H1 (cell line): ENCODE measurements around the gene VSIG10L. TPM values are rescaled to one million over a fixed set of nuclear protein-coding genes. Genes with fewer than 3 reads are reported as not detected.
A peak's percentile ranks its signal among the peaks of the same experiment; 100 is the strongest.

ENCODE experiments used
- CTCF ChIA-PET: fragments of 300-600 bp; sonication (Branson Sonifier 250); formaldehyde crosslinking; loops from one replicate; lab custom pipeline; 2021; ENCODE audit not compliant: partially characterized antibody; lab: Charles Lee
- POLR2A ChIA-PET: fragments of 300-600 bp; sonication (Branson Sonifier 250); formaldehyde crosslinking; loops from one replicate; lab custom pipeline; 2021; ENCODE audit warnings: inconsistent platforms; ENCODE audit not compliant: partially characterized antibody; lab: Charles Lee
- DNase-seq, 2 experiments: peaks; one replicate each; pipeline versions ENCODE4 v3.0.0 to v3.0.0-alpha.2; 2010 to 2022; ENCODE audit warnings: low spot score in 2 of 2, low read depth in 1 of 2, mixed read lengths in 1 of 2
- FAIRE-seq: peaks from 2 replicates; lab custom pipeline; 2011; peaks lifted over from hg19 to GRCh38; lab: Jason Lieb, UNC
- H2AFZ ChIP-seq: 2 replicates; pipeline ENCODE4 v1.8.1; 2012; ENCODE audit warnings: low read length, inconsistent platforms
- H2AK5ac ChIP-seq: 2 replicates; pipeline ENCODE4 v1.6.1; 2013; ENCODE audit warnings: low read depth, low read length
- H2BK120ac ChIP-seq: replicated peaks from 2 replicates; pipeline ENCODE3; 2013; ENCODE audit warnings: low read depth, low read length, inconsistent platforms
- H2BK12ac ChIP-seq: 2 replicates; pipeline ENCODE4 v1.6.1; 2013; ENCODE audit warnings: low read depth, low read length
- H2BK15ac ChIP-seq: 2 replicates; pipeline ENCODE4 v1.6.1; 2013; ENCODE audit warnings: low read length
- H2BK20ac ChIP-seq: 2 replicates; pipeline ENCODE4 v1.6.1; 2013; ENCODE audit warnings: low read length
- H2BK5ac ChIP-seq: 2 replicates; pipeline ENCODE4 v1.6.1; 2013; ENCODE audit warnings: low read depth, low read length
- H3K14ac ChIP-seq: 2 replicates; pipeline ENCODE4 v1.6.1; 2013; ENCODE audit warnings: inconsistent platforms; ENCODE audit not compliant: insufficient read length
- H3K18ac ChIP-seq: 2 replicates; pipeline ENCODE4 v1.6.1; 2013; ENCODE audit warnings: low read length; ENCODE audit errors: extremely low read depth
- H3K23ac ChIP-seq: 2 replicates; pipeline ENCODE4 v1.6.1; 2013; ENCODE audit warnings: inconsistent platforms; ENCODE audit not compliant: insufficient read length
- H3K23me2 ChIP-seq: 2 replicates; pipeline ENCODE4 v1.6.1; 2013; ENCODE audit warnings: low read depth, low read length
- H3K27ac ChIP-seq: 2 replicates; pipeline ENCODE4 v1.6.1; 2011; ENCODE audit warnings: low read depth, low read length, inconsistent platforms
- H3K27me3 ChIP-seq, 4 experiments: replicated peaks in 1 of 4; 1 replicate in 1 of 4; 2 replicates in 3 of 4; pipeline versions ENCODE4 v1.6.1 to v1.8.1; 2011 to 2013; ENCODE audit warnings: low read length in 3 of 4, mild to moderate bottlenecking in 3 of 4, inconsistent platforms in 2 of 4, mixed read lengths in 2 of 4, moderate library complexity in 1 of 4; ENCODE audit not compliant: control insufficient read depth in 3 of 4, insufficient read depth in 3 of 4; ENCODE audit errors: extremely low read depth in 1 of 4
- H3K36me3 ChIP-seq, 4 experiments: 2 replicates each; pipeline versions ENCODE4 v1.6.1 to v1.8.1; 2011 to 2013; ENCODE audit warnings: mild to moderate bottlenecking in 4 of 4, low read length in 3 of 4, moderate library complexity in 2 of 4, control low read depth in 1 of 4, inconsistent platforms in 1 of 4; ENCODE audit not compliant: insufficient read depth in 4 of 4, control insufficient read depth in 2 of 4
- H3K4ac ChIP-seq: replicated peaks from 2 replicates; pipeline ENCODE3; 2013; ENCODE audit warnings: low read length, low read depth, mixed read lengths, inconsistent platforms; ENCODE audit not compliant: insufficient read length
- H3K4me1 ChIP-seq, 4 experiments: replicated peaks in 1 of 4; 1 replicate in 1 of 4; 2 replicates in 3 of 4; pipeline versions ENCODE4 v1.6.1 to v1.8.1; 2011 to 2013; ENCODE audit warnings: low read length in 3 of 4, inconsistent platforms in 2 of 4, mixed read lengths in 1 of 4; ENCODE audit not compliant: insufficient read depth in 4 of 4, control insufficient read depth in 3 of 4
- H3K4me2 ChIP-seq, 2 experiments: 2 replicates each; pipeline versions ENCODE4 v1.6.1 to v1.8.1; 2011 to 2013; ENCODE audit warnings: low read depth in 2 of 2, low read length in 2 of 2, control low read depth in 1 of 2, inconsistent platforms in 1 of 2, mild to moderate bottlenecking in 1 of 2; ENCODE audit not compliant: insufficient read depth in 1 of 2
- H3K4me3 ChIP-seq, 4 experiments: fragments of 200-600, 300-600 bp in 1 of 4; sonication (generic), shearing (Covaris generic), sonication (Bioruptor Twin) in 1 of 4; 2 replicates each; pipeline versions ENCODE4 v1.5.1 to v1.8.1; 2011 to 2016; ENCODE audit warnings: low read length in 4 of 4, low read depth in 3 of 4, control low read depth in 2 of 4, inconsistent platforms in 2 of 4, mild to moderate bottlenecking in 2 of 4, mixed read lengths in 1 of 4, moderate library complexity in 1 of 4; ENCODE audit not compliant: insufficient read depth in 2 of 4; ENCODE audit errors: extremely low read depth in 1 of 4
- H3K56ac ChIP-seq: replicated peaks from 2 replicates; pipeline ENCODE3; 2013; ENCODE audit warnings: low read depth, mild to moderate bottlenecking, mixed read lengths, low read length, inconsistent platforms; ENCODE audit not compliant: insufficient read length
- H3K79me1 ChIP-seq: 2 replicates; pipeline ENCODE4 v1.6.1; 2013; ENCODE audit warnings: low read depth, low read length, control low read depth
- H3K79me2 ChIP-seq, 2 experiments: 2 replicates each; pipeline versions ENCODE4 v1.6.1 to v1.8.1; 2012 to 2013; ENCODE audit warnings: low read length in 2 of 2, mild to moderate bottlenecking in 2 of 2, inconsistent platforms in 1 of 2; ENCODE audit not compliant: insufficient read depth in 2 of 2, control insufficient read depth in 1 of 2
- H3K9ac ChIP-seq, 4 experiments: replicated peaks in 1 of 4; 1 replicate in 1 of 4; 2 replicates in 3 of 4; pipeline versions ENCODE4 v1.6.1 to v1.8.1; 2011 to 2013; ENCODE audit warnings: low read depth in 3 of 4, low read length in 3 of 4, control low read depth in 2 of 4, mild to moderate bottlenecking in 2 of 4, moderate library complexity in 2 of 4, inconsistent platforms in 1 of 4; ENCODE audit errors: extremely low read depth in 1 of 4
- H3K9me3 ChIP-seq, 2 experiments: 2 replicates each; pipeline versions ENCODE4 v1.6.1 to v1.8.1; 2012 to 2013; ENCODE audit warnings: mild to moderate bottlenecking in 2 of 2, moderate library complexity in 2 of 2, control low read depth in 1 of 2, inconsistent platforms in 1 of 2, low read depth in 1 of 2, low read length in 1 of 2, mixed read lengths in 1 of 2; ENCODE audit not compliant: insufficient read depth in 2 of 2
- H4K20me1 ChIP-seq, 2 experiments: replicated peaks in 1 of 2; 2 replicates each; pipeline versions ENCODE3 to v1.8.1; 2011 to 2013; ENCODE audit warnings: inconsistent platforms in 2 of 2, low read length in 2 of 2, mild to moderate bottlenecking in 1 of 2; ENCODE audit not compliant: insufficient read depth in 2 of 2, control insufficient read depth in 1 of 2
- H4K5ac ChIP-seq: 2 replicates; pipeline ENCODE4 v1.6.1; 2013; ENCODE audit warnings: low read length, low read depth, mixed read lengths, inconsistent platforms; ENCODE audit not compliant: insufficient read length
- H4K8ac ChIP-seq: 2 replicates; pipeline ENCODE4 v1.8.0; 2013; ENCODE audit warnings: mild to moderate bottlenecking, moderate library complexity, low read length, inconsistent platforms; ENCODE audit not compliant: insufficient read depth; ENCODE audit errors: extremely low read depth
- H4K91ac ChIP-seq: replicated peaks from 2 replicates; pipeline ENCODE3; 2013; ENCODE audit warnings: low read length, mixed read lengths, inconsistent platforms; ENCODE audit not compliant: insufficient read length
- BACH1 ChIP-seq: IDR thresholded peaks from 2 replicates; pipeline ENCODE4 v1.6.1; 2012; ENCODE audit warnings: low read length, improper control_type of control experiment
- EP300 ChIP-seq, 2 experiments: IDR thresholded peaks; 1 replicate in 1 of 2; 2 replicates in 1 of 2; pipeline ENCODE4 v1.6.1; 2011 to 2012; ENCODE audit warnings: low read depth in 2 of 2, low read length in 2 of 2, mild to moderate bottlenecking in 2 of 2, borderline replicate concordance in 1 of 2, inconsistent platforms in 1 of 2, moderate library complexity in 1 of 2
- FOSL1 ChIP-seq: IDR thresholded peaks from 2 replicates; pipeline ENCODE4 v1.6.1; 2011; ENCODE audit warnings: mild to moderate bottlenecking, low read depth, low read length, moderate library complexity; ENCODE audit not compliant: insufficient read depth
- GABPA ChIP-seq: IDR thresholded peaks from 2 replicates; pipeline ENCODE4 v1.6.1; 2011; ENCODE audit warnings: mild to moderate bottlenecking, low read length, moderate library complexity, borderline replicate concordance; ENCODE audit not compliant: insufficient read depth
- GTF2F1 ChIP-seq: IDR thresholded peaks from 2 replicates; pipeline ENCODE4 v1.6.1; 2012; ENCODE audit warnings: low read depth, low read length, improper control_type of control experiment, borderline replicate concordance
- NANOG ChIP-seq: IDR thresholded peaks from 2 replicates; pipeline ENCODE4 v1.6.1; 2011; ENCODE audit warnings: low read length, low read depth, mild to moderate bottlenecking, inconsistent platforms; ENCODE audit not compliant: insufficient read depth, poor library complexity, severe bottlenecking
- POLR2AphosphoS5 ChIP-seq: IDR thresholded peaks from 2 replicates; pipeline ENCODE4 v1.6.1; 2011; ENCODE audit warnings: low read depth, low read length
- SIN3A ChIP-seq, 2 experiments: IDR thresholded peaks in 1 of 2; conservative IDR thresholded peaks in 1 of 2; 2 replicates each; pipeline ENCODE4 v1.6.1; 2011 to 2012; ENCODE audit warnings: low read length in 2 of 2, improper control_type of control experiment in 1 of 2, low read depth in 1 of 2, mild to moderate bottlenecking in 1 of 2
- ZNF274 ChIP-seq: IDR thresholded peaks from 2 replicates; pipeline ENCODE4 v1.7.0; 2012; ENCODE audit warnings: low read length, borderline replicate concordance; ENCODE audit errors: extremely low read depth
- WGBS, 2 experiments: shearing (Covaris generic) in 1 of 2; methylation state at CpG; one replicate each; pipeline versions ENCODE4 v1.1.6 to v1.1.7; 2013 to 2015; ENCODE audit warnings: low lambda C conversion rate in 2 of 2, mixed read lengths in 2 of 2, inconsistent platforms in 1 of 2, low coverage in 1 of 2, missing lambda C conversion rate in 1 of 2; ENCODE audit not compliant: insufficient replicate concordance in 2 of 2, insufficient coverage in 1 of 2, insufficient read length in 1 of 2; ENCODE audit errors: extremely low coverage in 1 of 2, missing lambda C conversion rate in 1 of 2; 5-methylcytosine and 5-hydroxymethylcytosine counted together
- polyA plus RNA-seq, 7 experiments: library from polyadenylated mRNA; depleted of rRNA in 3 of 7; stranded (reverse) in 5 of 7; unstranded in 2 of 7; fragments of >200 nt in 5 of 7; fragments of 200-250 nt in 2 of 7; gene quantifications; 1 replicate in 5 of 7; 2 replicates in 1 of 7; 4 replicates in 1 of 7; pipeline versions ENCODE4 v1.2.1 to v1.2.3, GENCODE V29; 2011 to 2013; ENCODE audit warnings: missing spikeins in 2 of 7, mixed read lengths in 2 of 7
- total RNA-seq: library from RNA; stranded (reverse); fragmentation: NEBNext Ultra II Directional; extraction: Animal tissue kit (Norgen Biotek cat#: 25700); gene quantifications from 2 replicates; pipeline ENCODE4 v1.2.1, GENCODE V29; 2021
- TF ChIP-seq, protein P1 (sequence below): IDR thresholded peaks from 2 replicates; pipeline ENCODE4 v1.6.1; 2012; ENCODE audit warnings: inconsistent platforms

Gene VSIG10L
- total and polyA plus RNA-seq, 2 of the 8 experiments (the other 6 are each of a cell fraction or from before 2014, with no cell fraction given), result 10.3 to 10.4 TPM

DNA sequence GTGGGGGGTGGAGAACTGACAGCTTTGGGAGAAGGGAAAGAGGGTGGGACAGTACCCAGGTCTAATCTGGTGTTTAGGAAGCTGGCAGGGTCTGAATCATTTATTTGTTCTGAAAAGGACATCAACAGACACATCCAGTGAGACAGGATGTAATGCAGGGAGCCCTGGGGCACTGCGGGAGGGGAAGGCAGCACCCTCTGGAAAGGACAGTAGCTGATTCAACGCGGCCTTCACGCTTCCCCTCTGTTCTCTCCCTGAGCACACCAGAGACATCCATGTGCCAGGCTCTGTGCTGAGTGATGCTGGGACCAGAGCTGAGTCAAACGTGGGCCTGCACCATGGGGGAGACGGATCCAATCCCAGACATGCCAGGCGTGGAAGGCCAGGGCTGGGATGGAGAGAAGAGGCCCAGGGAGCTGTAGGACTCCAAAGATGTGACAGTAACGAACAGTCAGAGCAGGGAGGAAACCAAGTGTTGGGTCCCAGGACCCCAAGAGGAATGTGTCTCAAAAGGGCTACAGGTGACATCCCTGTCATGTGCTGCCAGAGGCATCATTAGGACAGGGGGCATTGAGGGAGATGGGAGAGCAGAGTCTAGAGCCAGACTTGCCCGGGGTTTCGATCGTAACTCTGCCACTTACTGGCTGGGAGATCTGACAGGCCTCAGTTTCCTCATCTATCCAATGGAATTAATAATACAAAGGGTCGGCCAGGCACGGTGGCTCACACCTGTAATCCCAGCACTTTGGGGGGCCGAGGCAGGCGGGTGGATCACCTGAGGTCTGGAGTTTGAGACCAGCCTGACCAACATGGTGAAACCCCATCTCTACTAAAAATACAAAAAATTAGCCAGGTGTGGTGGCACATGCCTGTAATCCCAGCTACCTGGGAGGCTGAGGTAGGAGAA is 22.5 kb upstream of the VSIG10L start:
- Histone ChIP-seq H3K23ac (no peak overlapping the region), H2AK5ac (peak overlapping the region; percentile 65; the same call in 1 of the 2 replicates), H2AFZ (no peak overlapping the region), H3K18ac (no peak overlapping the region), H3K14ac (no peak overlapping the region), H3K4me3 (no peak overlapping the region), H3K9ac (no peak overlapping the region), H2BK20ac (no peak overlapping the region), H3K9me3 (no peaks in the 10 kb centered on the region), H2BK120ac (no peak overlapping the region), H4K8ac (peak overlapping the region; percentile 35; the same call in 1 of the 2 replicates), H3K27me3 (no peaks in the 10 kb centered on the region), H2BK12ac (0 out of 2 replicates have a peak overlapping the region, but pooled peaks have one; percentile 27), H3K4ac (peak overlapping the region; percentile 50), H4K91ac (peak overlapping the region; percentile 71), H3K56ac (no peak overlapping the region), H3K4me1 (peaks cover 2 to 18% (median 11%) of the 10 kb centered on the region in 4 experiments), H3K27ac (no peak overlapping the region), H4K5ac (no peak overlapping the region), H3K79me2 (no peaks in the 10 kb centered on the region), H2BK15ac (no peak overlapping the region), H3K79me1 (no peaks in the 10 kb centered on the region), H3K23me2 (peaks cover 18% of the 10 kb centered on the region), H2BK5ac (0 out of 2 replicates have a peak overlapping the region, but pooled peaks have one; percentile 16), H3K36me3 (no peaks in the 10 kb centered on the region), H4K20me1 (no peaks in the 10 kb centered on the region), H3K4me2 (no peak overlapping the region; a peak in 1 of 4 replicates)
- ChIA-PET CTCF (interaction anchor here (0.7 to 3.5 kb wide), 6 partner anchors 15 to 70 kb away, joined by 3 to 14 read pairs (median 4); partner anchors contain the start of gene VSIG10L), POLR2A (interaction anchor here (2.1 to 2.9 kb wide), 2 partner anchors 12 to 23 kb away, joined by 6 to 13 read pairs; partner anchors contain the start of gene VSIG10L)
- FAIRE-seq, result no peak
- DNase-seq, result no peak
- WGBS, 2 experiments, result 85% methylated on average over 15 of the region's 15 CpGs; no CpG with 5 or more reads in 1 of the 2 experiments
- TF ChIP-seq, protein P1, sequence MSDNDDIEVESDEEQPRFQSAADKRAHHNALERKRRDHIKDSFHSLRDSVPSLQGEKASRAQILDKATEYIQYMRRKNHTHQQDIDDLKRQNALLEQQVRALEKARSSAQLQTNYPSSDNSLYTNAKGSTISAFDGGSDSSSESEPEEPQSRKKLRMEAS, result no peak
- TF ChIP-seq EP300 (IDR thresholded peaks at IDR 0.05; ENCODE audit: borderline replicate concordance in 1 of 2, low read depth in 2 of 2, low read length in 2 of 2), result no peak
- no peak for TF ChIP-seq BACH1
- TF ChIP-seq SIN3A (conservative IDR thresholded peaks at IDR 0.05 in 1 of 2, IDR thresholded peaks at IDR 0.05 in 1 of 2; ENCODE audit: low read depth in 1 of 2, low read length in 2 of 2), result no peak
- no peak for TF ChIP-seq POLR2AphosphoS5
- TF ChIP-seq GTF2F1, result no peak
- no peak for TF ChIP-seq ZNF274
- no peak for TF ChIP-seq NANOG
- TF ChIP-seq GABPA, result no peak
- TF ChIP-seq FOSL1, result no peak
